ENCODE data around the gene EPSTI1.

Gene EPSTI1

GRCh38 chr13:42970824-42971690, 21.0 kb downstream of the EPSTI1 start:
- TF ChIP-seq YY1 (IDR thresholded peaks at IDR 0.05; ENCODE audit: insufficient read depth, insufficient read length) (no peak), SUZ12 (IDR thresholded peaks at IDR 0.05; ENCODE audit: extremely low read depth, insufficient read depth, insufficient read length) (no peak), ZNF274 (IDR thresholded peaks at IDR 0.05; ENCODE audit: low read depth, low read length) (no peak)
- Histone ChIP-seq H3K4me1 (ENCODE audit: insufficient read depth, insufficient read length) (no peaks in the 10 kb centered on the region), H3K27me3 (ENCODE audit: insufficient read depth, insufficient read length) (no peaks in the 10 kb centered on the region), H3K9ac (ENCODE audit: insufficient read length, low read depth) (no peak overlapping the region), H3K36me3 (ENCODE audit: insufficient read depth, insufficient read length, low read length) (no peaks in the 10 kb centered on the region), H3K9me3 (ENCODE audit: insufficient read depth, low read length) (0 out of 2 replicates have a peak, but pooled peaks cover 10% of the 10 kb centered on the region), H3K4me3 (ENCODE audit: insufficient read length, low read depth) (no peak overlapping the region)
- DNase-seq (ENCODE audit: low read depth, low spot score), result peak; percentile 13

DNA sequence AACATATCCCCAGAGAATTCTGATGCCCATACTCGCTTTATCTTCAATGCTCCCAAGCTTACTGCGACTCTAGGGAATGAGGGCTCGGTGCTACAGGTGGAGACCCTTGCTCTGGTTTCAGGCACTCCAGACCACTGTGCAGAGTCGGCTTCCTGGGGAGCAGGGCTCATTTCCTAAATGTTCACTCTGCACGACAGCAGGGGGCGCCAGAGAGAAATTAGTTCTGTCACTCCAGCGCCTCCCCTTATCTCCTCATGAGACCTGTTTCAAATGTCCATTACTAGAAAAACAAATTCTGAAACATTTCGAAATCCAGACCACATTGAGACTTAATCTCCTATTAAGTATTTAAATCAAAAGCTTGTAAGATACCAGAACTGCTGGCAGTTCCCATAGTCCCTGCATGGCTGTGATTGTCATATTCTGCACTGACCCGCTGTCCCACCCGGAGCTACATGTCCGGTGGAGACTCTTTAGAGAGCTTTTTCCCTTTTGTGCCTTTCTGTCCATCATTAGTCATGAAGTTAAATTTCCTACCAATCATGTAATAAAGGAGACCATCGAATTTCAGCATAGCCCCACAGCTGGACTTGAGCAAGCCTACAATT, 22.4 kb downstream of the EPSTI1 start:
- peak; percentile 46 for DNase-seq (ENCODE audit: low read depth, low spot score)
- H3K9me3 ChIP-seq (ENCODE audit: insufficient read depth, low read length), result no peaks in the 10 kb centered on the region
- H3K36me3 ChIP-seq (ENCODE audit: insufficient read depth, insufficient read length, low read length), result no peaks in the 10 kb centered on the region
- H3K9ac ChIP-seq (ENCODE audit: insufficient read length, low read depth), result no peak overlapping the region
- TF ChIP-seq YY1 (IDR thresholded peaks at IDR 0.05; ENCODE audit: insufficient read depth, insufficient read length) (no peak), SUZ12 (IDR thresholded peaks at IDR 0.05; ENCODE audit: extremely low read depth, insufficient read depth, insufficient read length) (no peak), ZNF274 (IDR thresholded peaks at IDR 0.05; ENCODE audit: low read depth, low read length) (no peak)
- no peaks in the 10 kb centered on the region for H3K27me3 ChIP-seq (ENCODE audit: insufficient read depth, insufficient read length)
- H3K4me3 ChIP-seq (ENCODE audit: insufficient read length, low read depth), result no peak overlapping the region
- H3K4me1 ChIP-seq (ENCODE audit: insufficient read depth, insufficient read length), result no peaks in the 10 kb centered on the region

DNA sequence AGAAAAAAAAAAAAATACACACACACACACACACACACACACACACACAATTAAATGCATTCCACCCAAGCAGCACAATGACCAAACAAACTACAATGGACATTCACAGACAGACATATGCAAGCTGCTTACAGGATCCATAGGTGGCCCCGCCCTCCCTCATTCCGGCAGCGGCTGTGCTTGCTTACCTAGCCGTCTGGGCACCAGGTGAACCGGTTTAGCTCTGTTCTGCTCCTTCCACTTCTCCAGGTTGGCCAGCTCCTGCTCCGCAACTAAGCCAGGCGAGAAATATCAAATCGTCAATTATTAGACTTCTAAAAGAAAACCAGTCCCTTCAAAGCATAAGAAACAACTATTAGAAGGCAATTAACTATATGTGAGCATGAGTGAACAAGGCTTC, 23.1 kb downstream of the EPSTI1 start:
- no peak for TF ChIP-seq ZNF274 (IDR thresholded peaks at IDR 0.05; ENCODE audit: low read depth, low read length)
- no peak for TF ChIP-seq SUZ12 (IDR thresholded peaks at IDR 0.05; ENCODE audit: extremely low read depth, insufficient read depth, insufficient read length)
- TF ChIP-seq YY1 (IDR thresholded peaks at IDR 0.05; ENCODE audit: insufficient read depth, insufficient read length), result no peak
- H3K36me3 ChIP-seq (ENCODE audit: insufficient read depth, insufficient read length, low read length), result no peaks in the 10 kb centered on the region

GRCh38 chr13:42967660-42968059, 24.4 kb downstream of the EPSTI1 start:
- no peaks in the 10 kb centered on the region for H3K36me3 ChIP-seq (ENCODE audit: insufficient read depth, insufficient read length, low read length)
- DNase-seq (ENCODE audit: low read depth, low spot score), result no peak
- no peaks in the 10 kb centered on the region for H3K4me1 ChIP-seq (ENCODE audit: insufficient read depth, insufficient read length)
- H3K4me3 ChIP-seq (ENCODE audit: insufficient read length, low read depth), result no peak overlapping the region
- no peaks in the 10 kb centered on the region for H3K9me3 ChIP-seq (ENCODE audit: insufficient read depth, low read length)
- no peak for TF ChIP-seq YY1 (IDR thresholded peaks at IDR 0.05; ENCODE audit: insufficient read depth, insufficient read length)
- TF ChIP-seq SUZ12 (IDR thresholded peaks at IDR 0.05; ENCODE audit: extremely low read depth, insufficient read depth, insufficient read length), result no peak
- no peak for TF ChIP-seq ZNF274 (IDR thresholded peaks at IDR 0.05; ENCODE audit: low read depth, low read length)
- H3K27me3 ChIP-seq (ENCODE audit: insufficient read depth, insufficient read length), result no peaks in the 10 kb centered on the region
- H3K9ac ChIP-seq (ENCODE audit: insufficient read length, low read depth), result no peak overlapping the region

More for the DNA sequence above, 23.1 kb downstream of the EPSTI1 start:
- H3K4me1 ChIP-seq (ENCODE audit: insufficient read depth, insufficient read length), result no peaks in the 10 kb centered on the region
- no peaks in the 10 kb centered on the region for H3K27me3 ChIP-seq (ENCODE audit: insufficient read depth, insufficient read length)
- H3K4me3 ChIP-seq (ENCODE audit: insufficient read length, low read depth), result no peak overlapping the region
- H3K9ac ChIP-seq (ENCODE audit: insufficient read length, low read depth), result no peak overlapping the region
- no peak for DNase-seq (ENCODE audit: low read depth, low spot score)
- no peaks in the 10 kb centered on the region for H3K9me3 ChIP-seq (ENCODE audit: insufficient read depth, low read length)

GRCh38 chr13:42965281-42965680, 26.8 kb downstream of the EPSTI1 start:
- H3K4me1 ChIP-seq (ENCODE audit: insufficient read depth, insufficient read length), result no peaks in the 10 kb centered on the region
- no peak overlapping the region for H3K9ac ChIP-seq (ENCODE audit: insufficient read length, low read depth)
- DNase-seq (ENCODE audit: low read depth, low spot score), result no peak
- no peak overlapping the region for H3K4me3 ChIP-seq (ENCODE audit: insufficient read length, low read depth)
- no peaks in the 10 kb centered on the region for H3K27me3 ChIP-seq (ENCODE audit: insufficient read depth, insufficient read length)
- TF ChIP-seq SUZ12 (IDR thresholded peaks at IDR 0.05; ENCODE audit: extremely low read depth, insufficient read depth, insufficient read length) (no peak), ZNF274 (IDR thresholded peaks at IDR 0.05; ENCODE audit: low read depth, low read length) (no peak), YY1 (IDR thresholded peaks at IDR 0.05; ENCODE audit: insufficient read depth, insufficient read length) (no peak)
- no peaks in the 10 kb centered on the region for H3K9me3 ChIP-seq (ENCODE audit: insufficient read depth, low read length)
- no peaks in the 10 kb centered on the region for H3K36me3 ChIP-seq (ENCODE audit: insufficient read depth, insufficient read length, low read length)

- no peak overlapping the region for H3K9ac ChIP-seq (ENCODE audit: insufficient read length, low read depth)
- no peak for DNase-seq (ENCODE audit: low read depth, low spot score)
- H3K27me3 ChIP-seq (ENCODE audit: insufficient read depth, insufficient read length), result no peaks in the 10 kb centered on the region
- no peak for TF ChIP-seq ZNF274 (IDR thresholded peaks at IDR 0.05; ENCODE audit: low read depth, low read length)
- no peak for TF ChIP-seq SUZ12 (IDR thresholded peaks at IDR 0.05; ENCODE audit: extremely low read depth, insufficient read depth, insufficient read length)
- no peak for TF ChIP-seq YY1 (IDR thresholded peaks at IDR 0.05; ENCODE audit: insufficient read depth, insufficient read length)
- H3K36me3 ChIP-seq (ENCODE audit: insufficient read depth, insufficient read length, low read length), result no peaks in the 10 kb centered on the region
- H3K9me3 ChIP-seq (ENCODE audit: insufficient read depth, low read length), result no peaks in the 10 kb centered on the region
- H3K4me1 ChIP-seq (ENCODE audit: insufficient read depth, insufficient read length), result no peaks in the 10 kb centered on the region
- no peak overlapping the region for H3K4me3 ChIP-seq (ENCODE audit: insufficient read length, low read depth)
Measured at GRCh38 chr13:42964761-42965161, 27.3 kb downstream of the EPSTI1 start.

DNA sequence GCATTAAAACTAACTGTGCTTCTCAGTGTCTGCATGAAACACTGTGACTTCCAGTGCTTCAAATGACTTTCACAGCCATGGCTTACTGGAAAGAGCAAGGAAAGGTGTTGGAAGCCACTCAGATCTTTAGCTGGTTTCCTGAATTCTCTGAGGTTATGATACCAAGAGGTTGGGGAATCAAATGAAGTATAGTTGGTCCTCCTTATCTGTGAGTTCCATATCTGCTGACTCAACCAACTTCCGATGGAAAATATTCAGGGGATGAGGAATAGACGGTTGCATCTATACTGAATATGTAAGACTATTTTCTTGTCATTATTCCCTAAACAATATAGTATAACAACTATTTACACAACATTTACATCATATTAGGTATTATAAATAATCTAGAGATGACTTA, 32.4 kb downstream of the EPSTI1 start:
- H3K36me3 ChIP-seq (ENCODE audit: insufficient read depth, insufficient read length, low read length), result no peaks in the 10 kb centered on the region
- no peak overlapping the region for H3K9ac ChIP-seq (ENCODE audit: insufficient read length, low read depth)
- no peaks in the 10 kb centered on the region for H3K27me3 ChIP-seq (ENCODE audit: insufficient read depth, insufficient read length)
- DNase-seq (ENCODE audit: low read depth, low spot score), result no peak
- TF ChIP-seq ZNF274 (IDR thresholded peaks at IDR 0.05; ENCODE audit: low read depth, low read length) (no peak), SUZ12 (IDR thresholded peaks at IDR 0.05; ENCODE audit: extremely low read depth, insufficient read depth, insufficient read length) (no peak), YY1 (IDR thresholded peaks at IDR 0.05; ENCODE audit: insufficient read depth, insufficient read length) (no peak)
- H3K9me3 ChIP-seq (ENCODE audit: insufficient read depth, low read length), result no peaks in the 10 kb centered on the region
- H3K4me1 ChIP-seq (ENCODE audit: insufficient read depth, insufficient read length), result no peaks in the 10 kb centered on the region
- no peak overlapping the region for H3K4me3 ChIP-seq (ENCODE audit: insufficient read length, low read depth)

All from NT2/D1 (cell line).